Upper lobe of left lung (tissue), 6 donors: ENCODE results near the gene KRT81. TPM values are rescaled to one million over a fixed set of nuclear protein-coding genes. Genes with fewer than 3 reads are reported as not detected.

Source experiments
- ATAC-seq, 2 donors: fragments of 200-7000 bp; cut with Tn5 transposase; one replicate each; pipeline ENCODE4 v1.9.1; 2022; ENCODE audit warnings: mild to moderate bottlenecking in 2 of 2, moderate library complexity in 2 of 2; ENCODE audit not compliant: low FRiP score in 2 of 2
- DNase-seq, 2 donors: peaks; one replicate each; pipeline ENCODE4 v3.0.0-alpha.2; 2019 to 2020
- H3K27ac ChIP-seq, 4 donors: fragments of 200-600 bp; sonication (generic); one replicate each; pipeline ENCODE4 v1.5.1; 2016 to 2019
- H3K27me3 ChIP-seq, 4 donors: fragments of 200-600 bp; sonication (generic); one replicate each; pipeline ENCODE4 v1.5.1; 2017 to 2019
- H3K36me3 ChIP-seq, 4 donors: fragments of 200-600 bp; sonication (generic); one replicate each; pipeline ENCODE4 v1.5.1; 2016 to 2019
- H3K4me1 ChIP-seq, 4 donors: fragments of 200-600 bp; sonication (generic); one replicate each; pipeline ENCODE4 v1.5.1; 2018 to 2019
- H3K4me3 ChIP-seq, 4 donors: fragments of 200-600 bp; sonication (generic); one replicate each; pipeline ENCODE4 v1.5.1; 2017 to 2019; ENCODE audit warnings: mild to moderate bottlenecking in 2 of 4, moderate library complexity in 1 of 4
- H3K9me3 ChIP-seq, 4 donors: fragments of 200-600 bp; sonication (generic); one replicate each; pipeline ENCODE4 v1.5.1; 2018 to 2019
- EP300 ChIP-seq, 4 donors: sonication (generic); formaldehyde crosslinking; IDR thresholded peaks; one replicate each; pipeline ENCODE4 v1.5.1; 2017; ENCODE audit warnings: antibody characterized with exemption in 4 of 4, control low read depth in 2 of 4
- POLR2A ChIP-seq, 4 donors: fragments of 450-650 bp; IDR thresholded peaks; one replicate each; pipeline ENCODE4 v1.5.1; 2016 to 2017; ENCODE audit warnings: antibody characterized with exemption in 4 of 4, mild to moderate bottlenecking in 2 of 4
- POLR2AphosphoS5 ChIP-seq, 2 donors: sonication (generic); formaldehyde crosslinking; IDR thresholded peaks; one replicate each; pipeline ENCODE4 v1.5.1; 2017; ENCODE audit warnings: antibody characterized with exemption in 2 of 2
- WGBS, 2 donors: methylation state at CpG; one replicate each; pipeline ENCODE4 v1.1.5; 2017 to 2018; 5-methylcytosine and 5-hydroxymethylcytosine counted together
- total RNA-seq, 6 donors: library from RNA; depleted of rRNA in 4 of 6; stranded (reverse); fragments of >200 nt in 4 of 6; gene quantifications; one replicate each; pipeline versions ENCODE4 v1.1.0 to v1.2.1, GENCODE V29; 2016 to 2021
- TF ChIP-seq, protein P1 (sequence below), 6 experiments: fragments of 450-650 bp in 4 of 6; fragments of 200-600 bp in 2 of 6; sonication (generic) in 2 of 6; IDR thresholded peaks; one replicate each; pipeline ENCODE4 v1.5.1; 2016 to 2019; ENCODE audit warnings: antibody characterized with exemption in 6 of 6
- donor health status: DM: no; HTN: no; CAD: no; lungs with moderate emphysema.
- donor health status: DM: no; HTN: yes; CAD: no; lungs with severe emphysema.

Gene KRT81
- total RNA-seq, 6 donors from 2014 or later: 0.39 to 1.4 (median 0.52) TPM; not detected in 2

DNA sequence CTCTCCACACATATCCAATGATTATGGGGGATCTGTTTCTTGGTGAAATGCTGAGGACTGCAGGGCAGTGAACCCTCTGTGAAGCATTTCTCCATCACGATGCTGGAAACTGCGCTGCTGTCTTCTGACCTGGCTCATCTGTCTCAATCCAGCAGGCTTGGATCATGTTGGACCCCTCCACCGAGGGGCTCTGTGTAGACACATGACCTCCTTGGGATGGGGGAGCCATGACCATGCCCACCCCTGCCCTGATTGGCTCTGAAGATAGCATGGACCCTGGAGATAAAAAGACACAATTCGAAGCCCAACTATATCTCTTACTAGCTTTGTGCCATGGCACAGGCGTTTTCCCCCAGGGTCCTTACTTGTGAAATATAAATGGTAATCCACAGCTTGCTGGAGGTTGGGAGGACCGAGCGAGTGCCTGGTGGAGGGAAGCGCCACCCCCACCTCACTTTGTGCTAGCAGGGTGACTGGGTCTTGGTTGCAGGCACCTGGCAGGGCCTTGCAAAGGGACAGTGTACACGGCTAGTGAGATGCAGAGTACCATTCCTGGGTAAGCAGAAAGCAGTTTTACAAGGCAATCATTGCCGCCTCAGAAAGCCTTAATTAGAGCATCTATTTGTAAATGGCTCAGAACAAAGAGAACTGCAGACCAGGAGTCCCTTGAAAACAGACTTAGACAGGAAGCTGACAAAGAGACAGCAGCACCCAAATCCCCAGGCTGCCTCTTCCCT, 32.2 kb upstream of the KRT81 start:
- H3K4me3 ChIP-seq: no peak overlapping the region
- no peaks in the 10 kb centered on the region for H3K36me3 ChIP-seq
- DNase-seq: peak in 1 of 2 donors; percentile 13
- no peak for ATAC-seq
- no peaks in the 10 kb centered on the region for H3K9me3 ChIP-seq
- no peak for TF ChIP-seq EP300 (IDR thresholded peaks at IDR 0.05)
- no peak for TF ChIP-seq POLR2AphosphoS5 (IDR thresholded peaks at IDR 0.05)
- TF ChIP-seq, protein P1, sequence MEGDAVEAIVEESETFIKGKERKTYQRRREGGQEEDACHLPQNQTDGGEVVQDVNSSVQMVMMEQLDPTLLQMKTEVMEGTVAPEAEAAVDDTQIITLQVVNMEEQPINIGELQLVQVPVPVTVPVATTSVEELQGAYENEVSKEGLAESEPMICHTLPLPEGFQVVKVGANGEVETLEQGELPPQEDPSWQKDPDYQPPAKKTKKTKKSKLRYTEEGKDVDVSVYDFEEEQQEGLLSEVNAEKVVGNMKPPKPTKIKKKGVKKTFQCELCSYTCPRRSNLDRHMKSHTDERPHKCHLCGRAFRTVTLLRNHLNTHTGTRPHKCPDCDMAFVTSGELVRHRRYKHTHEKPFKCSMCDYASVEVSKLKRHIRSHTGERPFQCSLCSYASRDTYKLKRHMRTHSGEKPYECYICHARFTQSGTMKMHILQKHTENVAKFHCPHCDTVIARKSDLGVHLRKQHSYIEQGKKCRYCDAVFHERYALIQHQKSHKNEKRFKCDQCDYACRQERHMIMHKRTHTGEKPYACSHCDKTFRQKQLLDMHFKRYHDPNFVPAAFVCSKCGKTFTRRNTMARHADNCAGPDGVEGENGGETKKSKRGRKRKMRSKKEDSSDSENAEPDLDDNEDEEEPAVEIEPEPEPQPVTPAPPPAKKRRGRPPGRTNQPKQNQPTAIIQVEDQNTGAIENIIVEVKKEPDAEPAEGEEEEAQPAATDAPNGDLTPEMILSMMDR (IDR thresholded peaks at IDR 0.05): no peak
- TF ChIP-seq POLR2A (IDR thresholded peaks at IDR 0.05): no peak
- peaks cover 0 to 8% (median 2%) of the 10 kb centered on the region in 4 donors for H3K27me3 ChIP-seq
- peaks cover 0 to 3% (median 0%) of the 10 kb centered on the region in 4 donors for H3K4me1 ChIP-seq
- WGBS, 2 donors: 85 to 97% methylated on average over 7 to 10 of the region's 10 CpGs
- no peak overlapping the region for H3K27ac ChIP-seq

DNA sequence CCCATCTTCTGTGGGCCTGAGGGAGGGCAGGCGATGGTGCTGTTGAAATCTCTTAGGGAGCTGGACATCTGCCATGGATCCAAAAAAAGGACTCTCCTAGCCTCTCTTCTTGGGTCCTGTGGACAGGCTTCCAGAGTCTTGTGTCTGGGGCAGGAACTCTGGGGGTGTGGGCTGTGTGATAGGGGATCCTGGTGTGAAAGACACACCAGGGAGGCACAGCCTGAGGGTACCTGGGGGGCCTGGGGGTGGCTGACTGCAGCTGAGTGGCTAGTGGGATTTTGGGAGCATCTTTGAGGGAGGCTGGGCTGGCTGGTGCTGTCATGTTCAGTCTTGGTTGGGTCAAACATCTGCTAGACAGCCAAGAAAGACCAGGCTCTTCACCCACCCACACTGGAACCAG, 31.7 kb upstream of the KRT81 start:
- Histone ChIP-seq H3K4me1 (peaks cover 0 to 3% (median 0%) of the 10 kb centered on the region in 4 donors), H3K9me3 (no peaks in the 10 kb centered on the region), H3K36me3 (no peaks in the 10 kb centered on the region), H3K27me3 (peaks cover 0 to 8% (median 2%) of the 10 kb centered on the region in 4 donors), H3K27ac (no peak overlapping the region), H3K4me3 (no peak overlapping the region)
- no peak for ATAC-seq
- DNase-seq: peak in 1 of 2 donors; percentile 12
- WGBS, 2 donors: 56 to 57% methylated on average over 1 of the region's 1 CpG
- TF ChIP-seq POLR2A (IDR thresholded peaks at IDR 0.05): no peak
- TF ChIP-seq POLR2AphosphoS5 (IDR thresholded peaks at IDR 0.05): no peak
- TF ChIP-seq, protein P1 (IDR thresholded peaks at IDR 0.05): no peak
- TF ChIP-seq EP300 (IDR thresholded peaks at IDR 0.05): no peak

DNA sequence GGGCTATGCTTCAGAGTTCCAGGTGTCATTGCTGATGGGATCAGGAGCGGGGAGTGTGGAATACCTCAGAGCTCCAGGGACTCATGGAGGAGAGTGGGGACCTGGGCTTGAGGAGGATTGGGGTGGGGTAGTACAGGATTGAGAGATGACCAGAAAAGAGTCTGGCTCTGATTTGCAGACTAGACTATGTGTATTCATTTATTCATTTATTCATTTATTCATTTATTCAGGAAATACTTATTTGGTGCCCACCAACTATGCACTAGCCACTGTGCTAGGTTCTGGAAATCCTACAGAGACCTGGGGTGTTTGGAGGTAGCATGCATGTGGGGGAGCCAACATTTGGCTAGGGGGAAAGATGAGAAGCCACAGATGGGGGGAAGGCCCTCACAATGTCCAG, 30.7 kb upstream of the KRT81 start:
- no peak for DNase-seq

DNA sequence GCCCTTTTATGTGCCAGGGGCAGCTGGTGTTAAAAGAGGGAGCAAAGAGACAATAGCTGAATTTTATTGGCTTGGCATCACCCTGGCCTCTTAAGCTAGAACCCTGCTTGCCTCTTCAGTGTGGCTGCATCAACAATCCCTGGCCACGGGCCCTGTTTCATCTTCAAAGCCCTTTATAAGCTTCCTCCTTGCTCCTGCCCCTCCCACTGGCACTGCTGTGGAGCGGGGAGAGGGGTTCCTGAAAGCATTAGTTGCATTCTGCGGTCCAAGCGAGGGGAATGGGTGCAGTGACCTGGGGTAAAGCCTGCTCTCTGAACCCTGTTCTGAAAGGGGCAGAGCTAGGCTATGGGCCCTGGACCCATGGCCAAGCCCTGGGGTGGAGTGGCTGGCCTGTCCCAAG, 30.1 kb upstream of the KRT81 start:
- Histone ChIP-seq H3K36me3 (no peaks in the 10 kb centered on the region), H3K27ac (no peak overlapping the region), H3K27me3 (peaks cover 0 to 8% (median 2%) of the 10 kb centered on the region in 4 donors), H3K9me3 (no peaks in the 10 kb centered on the region), H3K4me3 (no peak overlapping the region), H3K4me1 (no peaks in the 10 kb centered on the region)
- 61 to 65% methylated on average over 4 of the region's 4 CpGs for WGBS, 2 donors
- DNase-seq: peak in 1 of 2 donors; percentile 28
- ATAC-seq: no peak
- TF ChIP-seq POLR2A (IDR thresholded peaks at IDR 0.05): no peak
- TF ChIP-seq, protein P1 (IDR thresholded peaks at IDR 0.05): no peak
- TF ChIP-seq POLR2AphosphoS5 (IDR thresholded peaks at IDR 0.05): no peak
- TF ChIP-seq EP300 (IDR thresholded peaks at IDR 0.05): no peak

More for the DNA sequence above, 30.7 kb upstream of the KRT81 start:
- no peaks in the 10 kb centered on the region for H3K36me3 ChIP-seq
- H3K4me1 ChIP-seq: no peaks in the 10 kb centered on the region
- ATAC-seq: no peak
- H3K27me3 ChIP-seq: peaks cover 0 to 8% (median 2%) of the 10 kb centered on the region in 4 donors
- TF ChIP-seq, protein P1 (IDR thresholded peaks at IDR 0.05): no peak
- TF ChIP-seq POLR2A (IDR thresholded peaks at IDR 0.05) (no peak), POLR2AphosphoS5 (IDR thresholded peaks at IDR 0.05) (no peak), EP300 (IDR thresholded peaks at IDR 0.05) (no peak)
- H3K9me3 ChIP-seq: no peaks in the 10 kb centered on the region
- WGBS, 2 donors: 82 to 100% methylated on average over 1 of the region's 1 CpG
- H3K4me3 ChIP-seq: no peak overlapping the region
- H3K27ac ChIP-seq: no peak overlapping the region
